ENCODE results near the gene CSPG4. TPM values are rescaled to one million over a fixed set of nuclear protein-coding genes. Genes with fewer than 3 reads are reported as not detected.
"Not testable (repeated sequence)": the region's sequence is repeated elsewhere in the genome, so short reads cannot be mapped to it uniquely, and the experiment has no call there.

Gene CSPG4
- total and polyA plus RNA-seq, 10 of the 15 experiments (the other 5 are each of a cell fraction or from before 2014, with no cell fraction given): 0.02 to 2.2 (median 0.76) TPM

- no peak for TF ChIP-seq MTA3 (IDR thresholded peaks at IDR 0.05; ENCODE audit: borderline replicate concordance, low read length)
- TF ChIP-seq ZNF687 (IDR thresholded peaks at IDR 0.05): no peak
These were observed 19.0 kb downstream of the CSPG4 start (continued) for GRCh38 chr15:75693501-75694240.

- H4K20me1 ChIP-seq (ENCODE audit: control insufficient read depth, insufficient read depth); H3K4me2 ChIP-seq (ENCODE audit: control insufficient read depth, insufficient read depth); H3K79me2 ChIP-seq (ENCODE audit: control insufficient read depth, insufficient read depth, low read length); H3K36me3 ChIP-seq (ENCODE audit: control insufficient read depth in 2 of 2, insufficient read depth in 2 of 2, low read length in 1 of 2); intact Hi-C loops (cut with micrococcal nuclease; ENCODE audit: unreplicated experiment); H3K4me3 ChIP-seq; H3K9ac ChIP-seq (ENCODE audit: control insufficient read depth, insufficient read depth, low read length); BruUV-seq (replicated peaks); in situ Hi-C loops (cut with MboI); DNase-seq (ENCODE audit: low read depth, low spot score); FAIRE-seq; H2AFZ ChIP-seq (ENCODE audit: control insufficient read depth, low read depth, low read length); H3K27me3 ChIP-seq (replicated peaks in 1 of 2; ENCODE audit: control insufficient read depth in 2 of 2, insufficient read depth in 2 of 2, low read length in 1 of 2); H3K27ac ChIP-seq (ENCODE audit: control insufficient read depth, insufficient read depth); H3K9me3 ChIP-seq (replicated peaks; ENCODE audit: control insufficient read depth, insufficient read depth, low read length); ATAC-seq: not testable (repeated sequence)
- peaks cover 36% of the 10 kb centered on the region for H3K4me1 ChIP-seq (ENCODE audit: control insufficient read depth, insufficient read depth, low read length)
- SMC1A ChIA-PET (ENCODE audit: uncharacterized antibody, unreplicated experiment): interaction anchor here (1.0 to 2.7 kb wide), 3 partner anchors 12 to 237 kb away, joined by 3 to 11 read pairs (median 4); a partner anchor contains a TSS
- WGBS (ENCODE audit: insufficient coverage, insufficient replicate concordance, low lambda C conversion rate, missing lambda C conversion rate): 63% methylated on average over 11 of the region's 15 CpGs
- RAD21 ChIA-PET (ENCODE audit: unreplicated experiment): interaction anchor here (0.7 to 1.6 kb wide), 4 partner anchors 31 to 108 kb away, joined by 3 to 6 read pairs (median 3); a partner anchor contains a TSS
- CTCF ChIA-PET: interaction anchor here (0.8 to 2.1 kb wide), 4 partner anchors 29 to 326 kb away, joined by 3 to 8 read pairs (median 3); a partner anchor contains a TSS
- POLR2A ChIA-PET: interaction anchor here (0.6 to 1.0 kb wide), 2 partner anchors 32 to 670 kb away, joined by 3 read pairs; no protein-coding TSS in a partner anchor
These were observed 19.6 kb downstream of the CSPG4 start for GRCh38 chr15:75693028-75693427.

GRCh38 chr15:75692311-75692710 is 20.3 kb downstream of the CSPG4 start:
- H2AFZ ChIP-seq (ENCODE audit: control insufficient read depth, low read depth, low read length); H3K9me3 ChIP-seq (replicated peaks; ENCODE audit: control insufficient read depth, insufficient read depth, low read length); H4K20me1 ChIP-seq (ENCODE audit: control insufficient read depth, insufficient read depth); in situ Hi-C loops (cut with MboI); H3K27me3 ChIP-seq (replicated peaks in 1 of 2; ENCODE audit: control insufficient read depth in 2 of 2, insufficient read depth in 2 of 2, low read length in 1 of 2); H3K36me3 ChIP-seq (ENCODE audit: control insufficient read depth in 2 of 2, insufficient read depth in 2 of 2, low read length in 1 of 2); DNase-seq (ENCODE audit: low read depth, low spot score); H3K4me3 ChIP-seq; BruUV-seq (replicated peaks); intact Hi-C loops (cut with micrococcal nuclease; ENCODE audit: unreplicated experiment); H3K9ac ChIP-seq (ENCODE audit: control insufficient read depth, insufficient read depth, low read length); H3K79me2 ChIP-seq (ENCODE audit: control insufficient read depth, insufficient read depth, low read length); FAIRE-seq; ATAC-seq; H3K27ac ChIP-seq (ENCODE audit: control insufficient read depth, insufficient read depth): not testable (repeated sequence)
- ChIA-PET RAD21 (ENCODE audit: unreplicated experiment) (interaction anchor here (0.7 kb wide), 1 partner anchor 41 kb away, joined by 3 read pairs; no protein-coding TSS in a partner anchor), POLR2A (interaction anchor here (1.5 kb wide), 1 partner anchor 46 kb away, joined by 3 read pairs; no protein-coding TSS in a partner anchor), SMC1A (ENCODE audit: uncharacterized antibody, unreplicated experiment) (interaction anchor here (0.7 to 2.7 kb wide), 3 partner anchors 12 to 31 kb away, joined by 3 to 11 read pairs (median 4); a partner anchor contains a TSS), CTCF (interaction anchor here (0.8 to 2.1 kb wide), 2 partner anchors 30 to 40 kb away, joined by 3 to 8 read pairs; no protein-coding TSS in a partner anchor)
- Histone ChIP-seq H3K4me2 (ENCODE audit: control insufficient read depth, insufficient read depth) (peak overlapping the region; percentile 1; the same call in 1 of the 2 replicates), H3K4me1 (ENCODE audit: control insufficient read depth, insufficient read depth, low read length) (peaks cover 36% of the 10 kb centered on the region)
- WGBS (ENCODE audit: insufficient coverage, insufficient replicate concordance, low lambda C conversion rate, missing lambda C conversion rate): 40% methylated on average over 4 of the region's 4 CpGs
